K562 (cell line): ENCODE results near the gene PYGB. TPM values are rescaled to one million over a fixed set of nuclear protein-coding genes. Genes with fewer than 3 reads are reported as not detected.

Experiments used
- ATAC-seq: fragments of 200-7000 bp; cut with Tn5 transposase; 3 replicates; pipeline ENCODE4 v1.9.1; 2020; ENCODE audit warnings: moderate library complexity
- BruUV-seq: library from RNA; stranded (reverse); fragments of 400-500 nt; replicated peaks from 2 replicates; lab custom pipeline; 2021; lab: Mats Ljungman, UMichigan
- CTCF ChIA-PET: fragments of 300-600 bp; formaldehyde crosslinking; extraction: SDS; loops from one replicate; lab custom pipeline; 2021; ENCODE audit warnings: low intra/inter-chr PET ratio; lab: Yijun Ruan, JAX
- POLR2A ChIA-PET: fragments of 300-600, 350-650 bp; sonication (Branson Sonifier 250); formaldehyde crosslinking; extraction: SDS; loops from one replicate; lab custom pipeline; 2021; ENCODE audit warnings: antibody characterized with exemption, inconsistent platforms; lab: Yijun Ruan, JAX
- DNase-seq, 4 experiments: peaks; one replicate each; pipeline versions ENCODE4 v3.0.0 to v3.0.0-alpha.2; 2011 to 2018; ENCODE audit warnings: low spot score in 3 of 4, mixed read lengths in 3 of 4; ENCODE audit errors: extremely low read depth in 1 of 4
- FAIRE-seq: peaks from 2 replicates; lab custom pipeline; 2011; peaks lifted over from hg19 to GRCh38; lab: Jason Lieb, UNC
- H2AFZ ChIP-seq: 2 replicates; pipeline ENCODE4 v1.6.0; 2011; ENCODE audit warnings: low read depth, low read length, control low read depth, inconsistent platforms
- H3K27ac ChIP-seq: fragments of 200-600 bp; 3 replicates; pipeline ENCODE4 v1.8.0; 2011; ENCODE audit warnings: low read depth, mild to moderate bottlenecking, control low read depth, inconsistent platforms, low read length, moderate library complexity, mixed read lengths; ENCODE audit errors: extremely low read depth
- H3K27me3 ChIP-seq, 2 experiments: fragments of 300-600 bp in 1 of 2; 2 replicates in 1 of 2; 3 replicates in 1 of 2; pipeline versions ENCODE4 v1.6.0 to v1.8.0; 2011; ENCODE audit warnings: inconsistent platforms in 2 of 2, low read length in 2 of 2, mild to moderate bottlenecking in 1 of 2, mixed read lengths in 1 of 2, moderate library complexity in 1 of 2; ENCODE audit not compliant: control insufficient read depth in 2 of 2, insufficient read depth in 2 of 2
- H3K36me3 ChIP-seq: fragments of 300-600 bp; 3 replicates; pipeline ENCODE4 v1.8.0; 2011; ENCODE audit warnings: mild to moderate bottlenecking, low read length, inconsistent platforms; ENCODE audit not compliant: control insufficient read depth, insufficient read depth
- H3K4me1 ChIP-seq, 2 experiments: fragments of 200-600 bp in 1 of 2; replicated peaks in 1 of 2; 2 replicates in 1 of 2; 3 replicates in 1 of 2; pipeline versions ENCODE4 v1.5.1 to v1.8.0; 2011; ENCODE audit warnings: inconsistent platforms in 2 of 2, low read length in 2 of 2, mild to moderate bottlenecking in 1 of 2, mixed read lengths in 1 of 2, moderate library complexity in 1 of 2; ENCODE audit not compliant: control insufficient read depth in 2 of 2, insufficient read depth in 2 of 2
- H3K4me2 ChIP-seq: 2 replicates; pipeline ENCODE4 v1.6.1; 2011; ENCODE audit warnings: low read length, control low read depth, inconsistent platforms, mixed read lengths; ENCODE audit not compliant: insufficient read depth
- H3K4me3 ChIP-seq: fragments of 200-600 bp; sonication (generic), shearing (Covaris generic); 2 replicates; pipeline ENCODE4 v1.5.1; 2016; ENCODE audit warnings: control low read depth, inconsistent platforms
- H3K79me2 ChIP-seq: fragments of 200-600 bp; 3 replicates; pipeline ENCODE4 v1.8.0; 2011; ENCODE audit warnings: low read length, inconsistent platforms; ENCODE audit not compliant: control insufficient read depth, insufficient read depth
- H3K9ac ChIP-seq, 2 experiments: 2 replicates each; pipeline versions ENCODE4 v1.6.0 to v1.6.1; 2011; ENCODE audit warnings: low read depth in 2 of 2, low read length in 2 of 2, control low read depth in 1 of 2, inconsistent platforms in 1 of 2, mild to moderate bottlenecking in 1 of 2, mixed read lengths in 1 of 2; ENCODE audit not compliant: insufficient read depth in 1 of 2
- H3K9me1 ChIP-seq: one replicate; pipeline ENCODE4 v1.6.0; 2011; ENCODE audit warnings: inconsistent platforms, mild to moderate bottlenecking, low read length, moderate library complexity; ENCODE audit not compliant: control insufficient read depth, insufficient read depth
- H3K9me3 ChIP-seq: replicated peaks from 2 replicates; pipeline ENCODE4 v1.5.1; 2011; ENCODE audit warnings: low read depth, low read length, inconsistent platforms; ENCODE audit not compliant: control insufficient read depth, insufficient read depth
- H4K20me1 ChIP-seq: replicated peaks from 2 replicates; pipeline ENCODE4 v1.6.1; 2011; ENCODE audit warnings: low read length, inconsistent platforms, mixed read lengths; ENCODE audit not compliant: control insufficient read depth, insufficient read depth
- CBX1 ChIP-seq: sonication (generic); IDR thresholded peaks from 2 replicates; pipeline ENCODE4 v1.6.1; 2016; ENCODE audit warnings: antibody characterized with exemption, low read depth, mild to moderate bottlenecking
- FOS ChIP-seq: IDR thresholded peaks from 3 replicates; pipeline ENCODE4 v1.6.1; 2011; ENCODE audit not compliant: insufficient read length; ENCODE audit errors: extremely low read depth
- KHSRP ChIP-seq: fragments of 450-650 bp; IDR thresholded peaks from 2 replicates; pipeline ENCODE4 v1.6.1; 2017
- PHB ChIP-seq: fragments of 250-450 bp; sonication (Bioruptor Pico); IDR thresholded peaks from 2 replicates; pipeline ENCODE4 v1.5.0; 2021
- PHB2 ChIP-seq: fragments of 450-650 bp; IDR thresholded peaks from 2 replicates; pipeline ENCODE4 v1.6.1; 2017; ENCODE audit warnings: low read depth
- POLR2AphosphoS5 ChIP-seq: IDR thresholded peaks from 2 replicates; pipeline ENCODE4 v1.6.1; 2011; ENCODE audit warnings: mild to moderate bottlenecking, low read depth, low read length, moderate library complexity; ENCODE audit not compliant: control insufficient read depth, insufficient read depth
- PRMT5 ChIP-seq: sonication (generic); formaldehyde crosslinking; IDR thresholded peaks from 2 replicates; pipeline ENCODE4 v1.5.0; 2020; ENCODE audit warnings: missing genetic modification reagents
- RBM14 ChIP-seq: fragments of 200-400 bp; formaldehyde crosslinking; IDR thresholded peaks from 2 replicates; pipeline ENCODE4 v1.6.1; 2018; ENCODE audit warnings: low read depth, mild to moderate bottlenecking, low read length, moderate library complexity, borderline replicate concordance; ENCODE audit not compliant: insufficient read depth
- SIX5 ChIP-seq, 2 experiments: IDR thresholded peaks; 2 replicates each; pipeline ENCODE4 v1.6.1; 2011; ENCODE audit warnings: low read length in 2 of 2, borderline replicate concordance in 1 of 2, low read depth in 1 of 2, mild to moderate bottlenecking in 1 of 2, moderate library complexity in 1 of 2; ENCODE audit not compliant: insufficient read depth in 1 of 2
- SOX6 ChIP-seq: fragments of 450-650 bp; IDR thresholded peaks from 2 replicates; pipeline ENCODE4 v1.6.1; 2014; ENCODE audit warnings: mild to moderate bottlenecking
- ZMIZ1 ChIP-seq, 2 experiments: fragments of 150-350 bp in 1 of 2; IDR thresholded peaks; 2 replicates each; pipeline ENCODE4 v1.6.1; 2012 to 2016; ENCODE audit warnings: low read depth in 2 of 2, low read length in 2 of 2, mild to moderate bottlenecking in 1 of 2, moderate library complexity in 1 of 2
- ZNF668 ChIP-seq: fragments of 250-450 bp; sonication (Bioruptor Pico); IDR thresholded peaks from 2 replicates; pipeline ENCODE4 v1.8.0; 2022; ENCODE audit warnings: mild to moderate bottlenecking, inconsistent platforms
- WGBS: fragments of 100-300 bp; shearing (Covaris generic); methylation state at CpG from one replicate; pipeline ENCODE4 v1.1.6; 2016; ENCODE audit warnings: low coverage, mixed read lengths; ENCODE audit not compliant: insufficient coverage; ENCODE audit errors: missing lambda C conversion rate; 5-methylcytosine and 5-hydroxymethylcytosine counted together
- in situ Hi-C: fragments of 300-500 bp; cut with MboI; formaldehyde crosslinking; loops from 4 replicates; pipeline ENCODE4 v1.15.0; 2018; ENCODE audit warnings: inconsistent platforms, mixed read lengths
- intact Hi-C: fragments of 100-400 bp; cut with micrococcal nuclease; formaldehyde crosslinking; loops from 2 replicates; pipeline ENCODE4 v1.14.2; 2022
- polyA plus RNA-seq, 8 experiments: library from polyadenylated mRNA; depleted of rRNA in 4 of 8; stranded (reverse) in 5 of 8; unstranded in 3 of 8; fragments of >200 nt; fragmentation: Nextera tagmentation in 2 of 8; fragmentation: Illumina TruSeq in 1 of 8; extraction: Ambion mirVana in 2 of 8; extraction: Trizol in 1 of 8; gene quantifications; 2 replicates each; pipeline versions ENCODE4 v1.2.1 to v1.2.3, GENCODE V29; 2011 to 2014; ENCODE audit warnings: inconsistent platforms in 1 of 8, missing spikeins in 1 of 8
- total RNA-seq, 7 experiments: library from RNA; depleted of rRNA in 6 of 7; stranded (reverse); fragments of >200 nt in 6 of 7; fragmentation: Illumina TruSeq in 2 of 7; extraction: Trizol in 2 of 7; gene quantifications; 2 replicates each; pipeline versions ENCODE4 v1.2.1 to v1.2.3, GENCODE V29; 2011 to 2021; ENCODE audit warnings: low replicate concordance in 1 of 7

Gene PYGB
- total and polyA plus RNA-seq, 9 of the 15 experiments (the other 6 are each of a cell fraction or from before 2014, with no cell fraction given) = 0.34 to 18.0 (median 9.8) TPM

- TF ChIP-seq POLR2AphosphoS5 (no peak), PRMT5 (CRISPR knock-in tag) (no peak), PHB2 (no peak), RBM14 (no peak)
These were observed 25.9 kb downstream of the PYGB start (continued) for GRCh38 chr20:25273541-25274358.

- H3K27me3 ChIP-seq = no peaks in the 10 kb centered on the region
- no peak for DNase-seq
- no peak for ATAC-seq
- no peak overlapping the region for H2AFZ ChIP-seq
- in situ Hi-C loops = no loop called here
- CTCF ChIA-PET = no interaction called here
- no peak for FAIRE-seq
- peaks cover 13% of the 10 kb centered on the region; the same call in 1 of the 3 replicates for H3K36me3 ChIP-seq
- H4K20me1 ChIP-seq = no peaks in the 10 kb centered on the region
- TF ChIP-seq FOS (no peak), KHSRP (no peak), SOX6 (no peak), SIX5 (IDR thresholded peaks at IDR 0.05; ENCODE audit: borderline replicate concordance in 1 of 2, insufficient read depth in 1 of 2, low read depth in 1 of 2, low read length in 2 of 2) (no peak), ZNF668 (CRISPR knock-in tag) (no peak), PHB (no peak), ZMIZ1 (IDR thresholded peaks at IDR 0.05; ENCODE audit: low read depth in 2 of 2, low read length in 2 of 2) (no peak), CBX1 (no peak)
- no TSS peak for BruUV-seq
- no peak overlapping the region for H3K27ac ChIP-seq
- no peak overlapping the region for H3K4me3 ChIP-seq
- H3K9ac ChIP-seq = no peak overlapping the region
- intact Hi-C loops = no loop called here
- no peaks in the 10 kb centered on the region for H3K79me2 ChIP-seq
- no peaks in the 10 kb centered on the region for H3K9me1 ChIP-seq
- POLR2A ChIA-PET = interaction anchor here (0.5 to 1.6 kb wide), 3 partner anchors 20 to 47 kb away, joined by 3 to 4 read pairs (median 3); no protein-coding TSS in a partner anchor
- 83% methylated on average over 8 of the region's 20 CpGs for WGBS
- H3K4me2 ChIP-seq = no peak overlapping the region
- H3K9me3 ChIP-seq = no peaks in the 10 kb centered on the region
- H3K4me1 ChIP-seq = no peaks in the 10 kb centered on the region
These were observed 26.6 kb downstream of the PYGB start for GRCh38 chr20:25274481-25274880.
